ENCODE data around the gene ETV1.

Gene ETV1

GRCh38 chr7:13989126-13989948, at the start of gene ETV1:
Gene ETV1, minus strand, starts transcription at chr7:13989666. Its CDS starts 614 bp downstream, at chr7:13989052.
- peak in 55 of 56 donors; percentile 5 to 80 (median 54) for DNase-seq

GRCh38 chr7:14024406-14024805, 34.9 kb upstream of the ETV1 start:
- peak in 14 of 56 donors; percentile 1 to 50 (median 18) for DNase-seq

GRCh38 chr7:14023838-14024237, 34.4 kb upstream of the ETV1 start:
- DNase-seq, result no peak

- DNase-seq, result no peak
Measured at GRCh38 chr7:14023342-14023741, 33.9 kb upstream of the ETV1 start.

DNA sequence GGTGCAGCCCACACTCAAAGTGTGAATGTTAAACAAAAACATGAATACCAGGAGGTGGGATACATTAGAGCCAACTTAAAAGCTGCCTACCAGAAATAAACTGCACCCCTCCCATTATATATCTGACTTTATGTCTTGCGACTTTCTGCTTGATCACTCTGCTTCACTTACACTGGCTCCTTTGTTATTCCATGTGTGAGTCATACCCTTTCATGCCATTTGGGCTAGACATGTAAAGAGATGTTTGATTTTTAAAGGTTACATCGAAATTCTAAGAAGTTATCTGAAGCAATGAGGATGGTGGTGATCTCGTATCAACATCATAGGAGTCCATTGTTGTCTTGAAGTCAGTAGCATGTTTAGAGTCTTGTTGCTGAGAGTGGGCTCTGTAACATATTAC, 31.6 kb upstream of the ETV1 start:
- no peak for DNase-seq

DNA sequence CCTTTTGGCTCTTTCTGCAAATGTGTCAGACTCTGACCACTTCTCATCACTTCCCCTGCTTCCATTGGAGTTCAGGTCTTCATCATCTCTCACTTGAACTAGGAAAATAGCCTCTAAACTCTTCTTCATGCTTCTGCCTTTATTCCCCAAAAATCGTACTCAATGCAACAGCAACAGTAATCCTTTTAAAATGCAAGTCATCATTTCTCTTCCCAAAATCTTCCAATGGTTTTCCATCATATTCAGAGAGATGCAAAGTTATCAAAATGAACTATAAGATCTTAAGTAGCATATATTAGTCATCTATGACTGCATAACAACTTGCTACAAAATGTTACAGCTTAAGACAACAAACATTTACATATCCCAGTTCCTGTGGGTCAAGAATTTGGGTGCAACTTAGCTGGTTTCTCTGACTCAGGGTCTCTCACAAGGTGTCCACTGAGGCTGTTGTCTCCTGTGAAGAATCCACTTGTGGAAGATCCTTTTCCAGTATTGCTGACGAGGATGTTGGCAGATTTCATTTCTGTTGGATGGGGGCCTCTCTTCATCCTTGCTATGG, 31.0 kb upstream of the ETV1 start:
- no peak for DNase-seq

GRCh38 chr7:14018751-14019150, 29.3 kb upstream of the ETV1 start:
- DNase-seq, result no peak

DNA sequence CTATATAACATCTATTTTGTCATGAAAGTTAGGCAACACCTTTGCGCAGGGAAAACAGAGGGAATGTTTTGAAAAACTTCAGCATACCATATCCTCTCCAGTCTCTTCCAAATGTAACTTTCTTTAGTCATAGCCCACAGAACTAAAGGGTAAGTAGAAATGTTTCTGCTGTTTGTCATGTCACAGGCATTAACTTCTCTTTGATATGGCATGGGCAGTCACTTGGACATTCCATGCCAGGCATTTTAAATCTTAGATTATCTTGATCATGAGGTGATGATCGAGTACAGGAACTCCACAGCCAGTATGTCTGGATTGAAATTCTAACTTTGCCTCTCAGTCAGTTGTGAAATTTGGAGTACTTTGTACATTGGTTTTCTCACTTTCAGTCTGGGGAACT, 27.5 kb upstream of the ETV1 start:
- DNase-seq, result no peak

GRCh38 chr7:14013898-14014297, 24.4 kb upstream of the ETV1 start:
- no peak for DNase-seq

- no peak for DNase-seq
Measured at GRCh38 chr7:14009453-14010418, 20.3 kb upstream of the ETV1 start.

GRCh38 chr7:14001139-14001538, 11.7 kb upstream of the ETV1 start:
- DNase-seq, result no peak

GRCh38 chr7:14000247-14000646, 10.8 kb upstream of the ETV1 start:
- no peak for DNase-seq

GRCh38 chr7:13998866-13999265, 9.4 kb upstream of the ETV1 start:
- no peak for DNase-seq

- no peak for DNase-seq
Measured at GRCh38 chr7:13992596-13992964, 3.1 kb upstream of the ETV1 start.

DNA sequence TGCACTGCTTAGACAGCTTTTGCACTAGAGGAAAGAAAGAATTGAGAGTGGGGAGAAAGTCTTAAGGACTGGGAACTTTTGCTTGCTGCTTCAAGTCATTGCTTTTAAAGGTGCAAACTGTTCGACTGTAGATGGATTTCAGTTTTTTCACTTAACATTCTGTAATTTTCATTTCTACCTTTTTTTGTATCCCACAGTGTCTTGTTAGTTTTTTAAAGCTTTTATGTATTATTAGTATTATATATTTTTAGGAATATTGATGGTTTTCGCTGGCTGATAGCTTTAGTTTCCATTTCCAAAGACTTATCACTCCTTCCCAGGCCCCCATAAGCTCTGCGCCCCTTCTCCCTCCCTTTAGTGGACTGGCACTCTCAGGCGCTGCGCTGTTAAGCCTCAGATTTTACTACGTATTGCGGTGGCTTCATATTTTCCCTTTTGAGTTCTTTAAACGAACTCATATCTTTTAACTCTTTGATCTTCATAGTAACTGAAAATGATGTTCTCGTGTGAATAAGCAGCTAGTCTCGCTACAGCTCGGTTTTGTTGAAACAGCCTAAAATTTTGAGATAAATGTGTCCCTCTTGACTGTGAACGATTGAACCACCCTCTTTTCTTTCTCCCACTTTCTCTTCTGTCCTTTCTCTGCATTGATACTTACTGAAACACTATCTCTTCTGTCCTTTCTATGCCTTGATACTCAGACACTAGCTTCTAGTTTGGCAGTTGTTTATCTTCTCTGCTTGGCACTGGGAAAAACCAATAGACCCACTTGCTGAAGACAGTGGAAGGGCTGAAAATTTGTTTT, 2.5 kb upstream of the ETV1 start:
- no peak for DNase-seq

DNA sequence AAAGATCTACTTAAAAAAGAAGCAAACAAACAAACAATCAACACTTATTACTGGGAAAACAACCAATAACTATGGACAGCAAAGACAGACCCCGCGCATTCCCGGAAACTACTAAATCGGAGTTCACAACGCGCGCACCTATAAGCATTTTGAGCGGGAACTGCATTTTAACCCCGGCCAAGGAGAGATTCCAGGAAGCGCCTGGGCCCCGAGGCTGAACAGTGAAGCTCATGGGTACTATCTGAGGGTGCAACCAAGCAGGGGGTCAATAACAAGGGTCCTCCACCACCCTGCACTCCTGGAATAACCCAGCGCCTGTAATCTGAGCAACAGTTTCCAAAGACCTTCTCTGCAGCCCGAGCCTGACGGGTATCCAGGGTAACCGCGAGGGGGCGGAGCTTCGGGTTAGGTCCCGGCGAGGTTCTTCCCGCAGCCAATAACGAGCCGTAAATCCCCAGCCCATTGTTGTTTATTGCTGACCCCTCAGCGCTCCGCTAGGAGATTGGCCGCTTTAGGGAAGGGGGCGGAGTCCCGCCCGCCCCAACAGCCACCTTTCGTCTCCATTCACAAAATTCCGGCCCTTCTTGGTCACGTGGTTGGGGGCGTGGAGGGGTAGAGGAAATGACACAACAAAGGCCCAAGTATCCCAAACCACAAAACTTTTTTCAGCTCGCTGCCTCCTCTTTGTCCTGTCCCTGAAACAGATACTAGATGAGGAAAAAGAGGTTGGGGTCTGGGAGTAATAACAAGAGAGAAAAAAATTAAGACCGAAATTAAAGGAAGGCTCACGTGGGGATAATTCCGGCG, 1.7 kb upstream of the ETV1 start:
- peak; percentile 31 to 96 (median 89) for DNase-seq

- DNase-seq, result peak in 36 of 56 donors; percentile 5 to 75 (median 39)
Measured at GRCh38 chr7:13990319-13990983, 985 bp upstream of the ETV1 start.

- no peak for DNase-seq
Measured at GRCh38 chr7:13989949-13990305, 461 bp upstream of the ETV1 start.

DNA sequence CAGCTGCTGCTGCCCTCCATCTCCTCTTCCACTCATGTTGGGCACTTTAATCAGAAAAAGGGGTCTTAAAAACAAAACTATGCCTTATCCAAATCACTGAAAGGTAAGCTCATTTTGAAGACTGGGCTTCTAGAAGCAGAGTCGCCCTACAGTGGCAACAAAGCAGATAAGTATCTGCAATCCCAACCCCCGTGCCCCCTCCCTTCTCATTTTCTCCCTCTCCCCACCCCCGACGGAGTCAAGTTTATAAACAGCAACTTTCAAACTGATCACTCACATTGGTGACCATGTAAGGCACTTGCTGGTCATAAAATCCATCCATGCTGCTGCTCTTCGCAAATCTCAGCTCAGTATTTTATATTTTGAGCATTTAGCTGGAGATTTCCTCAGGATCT, 738 bp downstream of the ETV1 start:
- DNase-seq, result peak in 5 of 56 donors; percentile 1 to 16 (median 4)

DNA sequence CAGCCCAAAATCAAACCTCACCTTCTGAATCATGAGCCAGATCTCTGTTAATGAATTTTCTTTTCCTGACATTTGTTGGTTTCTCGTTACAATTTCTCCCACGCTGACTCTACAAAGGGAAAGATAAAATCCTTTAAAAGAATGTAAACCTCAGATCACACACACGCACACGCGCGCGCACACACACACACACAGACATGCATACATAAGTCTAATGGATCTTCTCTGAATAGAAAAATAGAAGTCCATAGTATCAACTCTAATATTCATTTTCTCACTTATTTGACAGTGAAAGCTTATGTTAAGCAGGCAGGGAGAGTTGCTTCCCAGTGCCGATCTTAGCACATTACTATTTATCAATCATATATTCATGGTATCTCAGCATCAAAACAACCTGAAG, 1.4 kb downstream of the ETV1 start:
- DNase-seq, result no peak

All from nucleus accumbens (tissue), 56 donors.